HG03095 (cell line): ENCODE data around the gene LYRM4.
"Not testable (repeated sequence)": the region's sequence is repeated elsewhere in the genome, so short reads cannot be mapped to it uniquely, and the experiment has no call there.

Experiments
- ATAC-seq: cut with Tn5 transposase; IDR thresholded peaks from one replicate; pipeline ENCODE4 v1.9.1; 2021; ENCODE audit warnings: moderate library complexity; ENCODE audit not compliant: unreplicated experiment

LYRM4 gene

GRCh38 chr6:5084781-5085647 lies 175.7 kb downstream of the LYRM4 start, which contains the start of gene PPP1R3G:
Gene PPP1R3G (plus strand): TSS chr6:5085341. CDS start chr6:5085486, 145 bp downstream.
- ATAC-seq, result peak; percentile 66

GRCh38 chr6:5084360-5084780 lies 176.4 kb downstream of the LYRM4 start:
- peak; percentile 40 for ATAC-seq

- ATAC-seq, result no peak
Observed at GRCh38 chr6:5083813-5084359, 176.9 kb downstream of the LYRM4 start.

DNA sequence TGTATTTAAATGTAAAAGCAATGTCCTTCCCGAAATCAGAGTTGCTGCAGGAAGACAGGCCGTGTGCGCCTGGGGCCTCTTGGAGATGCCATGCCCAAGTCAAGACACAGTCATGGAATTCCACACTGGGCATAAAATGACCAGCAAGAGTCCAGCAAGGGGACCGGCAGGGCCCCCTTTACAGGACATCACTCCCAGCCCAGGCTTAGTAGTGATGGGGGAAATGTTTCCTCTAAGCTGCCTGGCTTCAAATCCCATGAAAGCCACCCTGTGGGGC lies 177.5 kb downstream of the LYRM4 start:
- no peak for ATAC-seq

GRCh38 chr6:5082487-5083306 lies 178.1 kb downstream of the LYRM4 start:
- no peak for ATAC-seq

- no peak for ATAC-seq
Observed at GRCh38 chr6:5081955-5082354, 178.8 kb downstream of the LYRM4 start.

DNA sequence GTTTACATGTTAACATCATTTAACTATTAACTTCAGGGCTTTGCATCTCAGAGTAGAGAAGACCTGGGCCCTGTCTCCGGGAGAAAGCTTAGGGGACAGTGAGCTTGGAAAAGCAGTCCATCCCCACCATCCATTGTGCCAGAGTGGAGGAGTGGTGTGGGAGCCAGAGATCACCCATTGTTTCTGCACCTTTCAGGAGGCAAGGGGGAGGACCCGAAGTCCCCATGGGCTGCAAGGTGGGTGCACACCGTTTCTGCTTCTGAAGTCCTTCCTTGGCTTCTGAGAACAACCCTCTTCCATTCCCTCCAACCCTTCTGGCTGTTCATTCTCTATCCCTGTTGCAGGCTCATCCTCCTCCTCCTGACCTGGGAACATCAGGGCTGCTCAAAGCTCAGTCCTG lies 179.6 kb downstream of the LYRM4 start:
- no peak for ATAC-seq

- no peak for ATAC-seq
Observed at GRCh38 chr6:5080574-5080973, 180.2 kb downstream of the LYRM4 start.

GRCh38 chr6:5079692-5080091 lies 181.1 kb downstream of the LYRM4 start:
- no peak for ATAC-seq

DNA sequence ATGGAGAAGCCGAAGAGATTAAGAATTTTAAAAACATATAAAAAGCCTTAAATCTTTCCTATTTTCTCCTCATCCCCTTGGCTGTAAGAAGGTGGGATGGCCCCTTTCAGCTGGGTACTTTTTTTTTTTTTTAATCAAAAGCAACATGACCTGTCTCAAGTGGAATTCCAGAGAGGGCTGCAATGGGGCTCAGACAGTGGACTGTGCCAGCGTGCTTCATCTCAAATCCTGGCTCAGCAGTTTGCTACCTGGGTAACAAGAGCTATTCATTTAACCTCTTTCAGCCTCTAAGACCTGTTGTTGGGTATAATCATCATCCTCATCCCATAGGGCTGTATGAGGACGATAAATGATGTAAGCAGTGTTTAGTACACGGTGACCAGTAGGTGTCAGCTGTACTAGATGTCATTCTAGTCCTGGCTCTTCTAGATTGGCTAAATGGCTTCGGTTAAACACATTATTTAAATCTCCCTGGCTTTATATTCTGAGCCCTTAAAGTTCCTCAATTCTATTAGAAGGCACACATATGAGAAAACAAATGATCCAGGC lies 182.6 kb downstream of the LYRM4 start:
- peak; percentile 69 for ATAC-seq

- ATAC-seq, result no peak
Observed at GRCh38 chr6:5076931-5077330, 183.8 kb downstream of the LYRM4 start.

- ATAC-seq, result no peak
Observed at GRCh38 chr6:5073992-5074391, 186.8 kb downstream of the LYRM4 start.

DNA sequence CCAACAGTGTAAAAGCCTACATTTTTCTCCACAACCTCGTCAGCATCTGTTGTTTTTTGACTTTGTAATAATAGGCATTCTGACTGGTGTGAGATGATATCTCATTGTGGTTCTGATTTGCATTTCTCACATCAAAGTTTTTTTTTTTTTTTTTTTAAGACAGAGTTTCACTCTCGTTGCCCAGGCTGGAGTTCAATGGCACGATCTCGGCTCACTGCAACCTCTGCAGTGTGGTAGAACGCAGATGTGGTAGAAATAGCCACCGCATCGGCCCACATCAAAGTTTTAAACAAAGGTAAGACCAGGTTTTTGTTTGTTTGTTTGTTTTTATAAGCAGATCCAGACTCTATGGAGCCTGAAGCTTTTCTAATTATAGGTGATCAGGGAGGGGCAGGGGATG lies 188.3 kb downstream of the LYRM4 start:
- no peak for ATAC-seq

GRCh38 chr6:5071216-5071615 lies 189.5 kb downstream of the LYRM4 start:
- no peak for ATAC-seq

GRCh38 chr6:5068153-5068751 lies 192.5 kb downstream of the LYRM4 start:
- ATAC-seq, result no peak

GRCh38 chr6:5067305-5067704 lies 193.4 kb downstream of the LYRM4 start:
- ATAC-seq, result no peak

- ATAC-seq, result no peak
Observed at GRCh38 chr6:5066456-5067093, 194.2 kb downstream of the LYRM4 start.

DNA sequence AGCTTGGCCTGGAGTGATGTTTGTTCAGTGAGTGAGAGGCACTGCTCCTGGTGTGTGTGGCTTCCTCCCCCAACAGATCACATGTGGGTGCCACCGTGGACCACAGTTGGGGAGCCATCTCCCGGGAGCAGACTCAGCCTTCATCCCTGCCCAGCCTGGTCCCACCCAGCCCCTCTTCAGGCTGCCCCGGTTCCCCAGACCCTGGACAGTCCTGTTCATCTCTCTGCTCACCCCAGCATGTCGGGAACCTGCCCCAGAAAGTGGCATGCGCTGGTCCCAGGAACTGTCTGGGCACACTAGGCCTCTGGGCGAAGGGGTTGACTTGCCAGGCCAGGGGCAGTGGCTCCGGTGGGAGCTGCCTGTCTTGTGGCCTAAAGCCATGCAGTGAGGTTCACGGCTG lies 197.1 kb downstream of the LYRM4 start:
- no peak for ATAC-seq

DNA sequence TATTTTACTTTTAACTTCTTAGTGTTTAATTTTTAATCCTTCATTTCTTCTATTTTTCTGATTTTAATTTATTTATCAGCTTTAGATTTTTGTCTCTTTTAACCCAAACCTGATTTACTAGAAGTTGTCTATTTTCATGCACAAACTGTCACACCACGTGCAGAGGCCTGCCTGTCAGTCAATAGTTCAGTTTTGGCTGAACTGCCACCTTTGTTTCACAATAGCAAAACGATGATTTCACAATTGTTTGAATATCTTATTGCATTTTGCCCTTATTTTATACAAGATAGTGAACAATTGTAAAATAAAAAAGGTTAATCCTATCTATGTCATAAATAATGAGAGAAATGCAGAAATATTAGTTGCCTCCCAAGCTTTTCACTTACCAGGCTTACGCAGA lies 199.6 kb downstream of the LYRM4 start:
- no peak for ATAC-seq

DNA sequence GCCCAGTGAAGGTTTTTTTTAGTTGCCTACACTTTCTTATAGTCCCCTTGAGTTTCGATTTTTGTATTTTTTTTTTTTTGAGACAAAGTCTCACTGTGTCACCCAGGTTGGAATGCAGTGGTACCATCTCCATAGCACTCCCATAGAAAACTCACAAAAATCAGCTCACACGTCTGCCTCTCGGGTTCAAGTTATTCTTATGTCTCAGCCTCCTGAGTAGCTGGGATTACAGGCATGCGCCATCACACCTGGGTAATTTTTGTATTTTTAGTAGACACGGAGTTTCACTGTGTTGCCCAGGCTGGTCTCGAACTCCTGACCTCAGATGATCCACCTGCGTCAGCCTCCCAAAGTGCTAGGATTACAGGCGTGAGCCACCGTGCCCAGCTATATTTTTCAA lies 200.3 kb downstream of the LYRM4 start:
- ATAC-seq, result not testable (repeated sequence)
